Activated T-helper 1 cell treated with Interleukin-2 at 50 U/mL for 16 hours (primary cell): ENCODE measurements around the gene MTUS2.

ENCODE experiments used
- DNase-seq: peaks from one replicate; pipeline ENCODE4 v3.0.0-alpha.2; 2020; ENCODE audit warnings: low read depth

MTUS2 gene

DNA sequence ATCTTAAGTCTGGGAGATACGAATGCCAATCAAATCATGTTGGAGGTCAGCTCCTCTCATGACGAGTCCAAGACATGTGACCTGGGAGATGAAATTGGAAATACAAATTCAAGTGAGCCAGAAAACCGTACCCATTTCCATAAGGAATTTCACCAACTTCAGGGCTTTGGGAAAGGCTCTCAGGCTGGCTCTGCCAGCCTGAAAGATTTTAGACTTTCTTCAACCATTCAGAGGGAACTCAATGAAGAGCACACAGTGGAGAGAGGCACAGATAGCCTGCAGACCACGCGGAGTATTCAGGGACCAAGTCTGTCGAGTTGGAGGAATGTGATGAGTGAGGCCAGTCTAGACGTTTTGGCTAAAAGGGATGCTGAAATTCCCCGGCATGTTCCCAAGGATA lies 204.6 kb downstream of the MTUS2 start:
- no peak for DNase-seq

DNA sequence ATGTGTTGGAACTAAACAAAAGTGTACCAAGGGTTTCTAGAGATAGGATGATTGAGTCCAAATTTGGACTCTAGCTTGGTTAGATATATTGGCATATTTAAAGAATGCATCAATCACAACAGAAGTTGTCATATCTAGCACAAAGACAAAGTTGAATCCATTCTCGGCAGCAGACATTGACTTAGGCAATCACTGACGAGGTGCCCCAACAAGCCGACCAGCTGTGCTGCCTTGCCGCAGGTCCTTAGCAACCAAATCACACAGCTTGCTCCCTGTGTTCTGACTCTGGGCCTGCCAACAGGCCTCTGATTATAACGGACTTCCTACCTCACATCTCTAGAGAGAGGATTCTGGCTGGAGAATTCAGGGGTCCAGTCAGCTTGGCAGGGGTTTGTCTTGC lies 208.7 kb downstream of the MTUS2 start:
- DNase-seq, result no peak

- DNase-seq, result no peak
Observed at GRCh38 chr13:29038700-29039099, 218.6 kb downstream of the MTUS2 start.

DNA sequence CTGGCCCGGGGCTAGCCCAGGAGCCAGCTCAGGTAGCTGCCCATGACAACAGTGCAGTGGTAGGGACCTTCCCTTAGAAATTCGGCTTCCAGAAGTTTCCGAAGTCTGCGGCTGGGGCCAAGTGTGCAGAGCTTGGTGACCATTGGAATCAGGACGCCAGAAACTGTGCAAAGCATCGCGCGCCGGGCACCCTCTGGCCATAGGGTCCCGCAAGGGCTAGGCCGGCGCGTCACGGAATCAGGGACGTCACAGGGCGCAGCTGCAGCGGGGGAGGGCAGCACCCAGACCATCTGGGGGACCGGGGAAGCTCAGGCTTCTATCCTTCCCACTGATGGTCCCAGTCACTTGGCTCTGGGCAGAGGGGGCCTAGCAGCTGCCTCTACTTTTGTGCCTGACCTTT lies 219.1 kb downstream of the MTUS2 start:
- DNase-seq, result no peak

- no peak for DNase-seq
Observed at GRCh38 chr13:29046588-29046987, 226.4 kb downstream of the MTUS2 start.

- no peak for DNase-seq
Observed at GRCh38 chr13:29049524-29049923, 229.4 kb downstream of the MTUS2 start.

GRCh38 chr13:29050719-29051118 lies 230.6 kb downstream of the MTUS2 start:
- DNase-seq, result no peak

DNA sequence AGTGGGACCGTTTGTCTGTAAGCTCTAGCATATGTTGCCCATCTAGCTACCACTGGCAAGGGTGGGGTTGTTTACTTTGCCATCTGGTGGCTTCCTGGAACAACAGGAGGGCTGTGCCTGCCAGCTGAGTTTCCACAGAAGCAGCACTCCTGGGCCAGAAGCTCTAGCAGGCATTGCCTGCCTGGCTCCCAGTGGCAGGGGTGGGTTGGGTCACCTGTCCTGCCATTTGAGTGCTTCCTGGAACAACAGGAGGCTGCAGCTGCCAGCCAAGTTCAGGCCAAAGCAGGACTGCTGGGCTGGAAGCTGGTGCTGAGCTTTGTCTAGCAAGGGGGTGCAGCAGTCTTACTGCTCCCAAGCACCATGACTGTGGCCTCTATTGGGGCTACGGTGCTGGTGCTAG lies 239.7 kb downstream of the MTUS2 start:
- no peak for DNase-seq

- no peak for DNase-seq
Observed at GRCh38 chr13:29065142-29065541, 245.0 kb downstream of the MTUS2 start.

DNA sequence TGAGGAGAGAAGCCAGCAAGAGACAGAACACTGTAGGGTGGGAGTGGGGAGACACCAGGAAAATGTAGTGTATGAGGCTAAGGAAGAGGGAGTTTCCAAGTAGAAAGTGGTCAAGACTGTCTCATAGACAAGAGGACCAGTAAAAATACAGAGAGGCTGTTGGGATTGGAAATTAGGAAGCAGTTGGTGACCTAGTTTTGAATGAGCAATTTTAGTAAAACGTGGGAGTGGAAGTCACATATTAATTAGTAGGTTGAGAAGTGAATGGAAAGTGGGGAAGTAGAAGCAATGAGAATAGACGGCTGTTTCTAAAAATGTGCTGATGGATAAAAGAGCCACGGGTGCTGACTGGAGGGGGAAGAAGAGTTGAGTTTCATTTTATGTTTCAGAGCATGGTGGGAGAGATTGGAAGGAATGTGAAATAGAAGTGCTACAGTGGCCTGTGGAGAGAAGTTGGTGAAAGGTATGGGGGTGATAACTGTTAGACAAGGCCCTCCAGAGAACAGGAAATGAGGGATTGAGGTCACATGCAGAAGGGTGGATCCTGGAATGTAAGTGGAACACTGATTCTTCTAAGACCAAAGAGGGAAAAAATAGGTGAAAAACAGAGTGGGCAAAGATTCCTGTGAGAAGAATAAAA lies 247.3 kb downstream of the MTUS2 start:
- DNase-seq, result no peak

DNA sequence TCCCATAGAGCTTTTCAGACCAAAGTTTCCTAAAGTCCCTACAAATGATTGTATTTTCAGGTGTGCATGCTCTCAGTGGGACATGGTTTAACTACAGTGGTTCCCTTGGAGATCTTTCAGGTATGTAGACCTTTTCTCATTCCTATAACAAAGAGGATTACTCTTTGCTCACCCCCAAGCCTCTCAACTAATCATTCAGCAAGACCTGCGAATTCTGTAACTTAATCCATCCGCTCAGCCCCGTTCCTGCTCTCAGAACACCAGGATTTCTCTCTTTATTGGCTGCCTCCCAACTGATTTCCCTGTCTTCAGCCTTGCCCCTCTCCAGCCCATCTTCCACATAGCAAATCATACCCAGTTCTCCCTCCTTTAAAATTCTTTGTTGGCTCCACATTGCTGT lies 253.6 kb downstream of the MTUS2 start:
- DNase-seq, result no peak

- no peak for DNase-seq
Observed at GRCh38 chr13:29077051-29077813, 257.1 kb downstream of the MTUS2 start.

GRCh38 chr13:29081036-29081435 lies 260.9 kb downstream of the MTUS2 start:
- no peak for DNase-seq

GRCh38 chr13:29081697-29082440 lies 261.7 kb downstream of the MTUS2 start:
- no peak for DNase-seq

GRCh38 chr13:29099781-29100406 lies 279.8 kb downstream of the MTUS2 start:
- DNase-seq, result no peak

GRCh38 chr13:29100758-29101157 lies 280.6 kb downstream of the MTUS2 start:
- no peak for DNase-seq

- DNase-seq, result no peak
Observed at GRCh38 chr13:29101409-29101808, 281.3 kb downstream of the MTUS2 start.

DNA sequence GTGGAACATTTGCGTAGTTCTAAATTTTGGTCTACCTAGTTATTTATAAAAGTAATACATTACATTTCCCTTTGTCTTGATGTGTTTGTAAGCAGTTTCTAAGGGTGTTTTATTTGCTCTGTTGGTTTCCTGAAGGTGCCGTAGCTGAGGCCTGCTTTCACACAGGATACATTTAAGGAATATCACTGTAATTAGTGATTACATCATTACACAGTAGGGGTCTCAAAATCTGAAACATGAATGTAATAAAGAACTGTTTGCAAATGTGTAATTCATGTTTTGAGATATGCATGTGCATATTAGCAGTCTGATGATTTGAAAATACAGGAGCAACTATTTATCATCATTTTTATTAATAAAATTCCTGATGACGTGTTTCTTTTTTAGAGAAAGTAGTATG lies 281.8 kb downstream of the MTUS2 start:
- DNase-seq, result no peak

- no peak for DNase-seq
Observed at GRCh38 chr13:29103065-29103800, 283.1 kb downstream of the MTUS2 start.

DNA sequence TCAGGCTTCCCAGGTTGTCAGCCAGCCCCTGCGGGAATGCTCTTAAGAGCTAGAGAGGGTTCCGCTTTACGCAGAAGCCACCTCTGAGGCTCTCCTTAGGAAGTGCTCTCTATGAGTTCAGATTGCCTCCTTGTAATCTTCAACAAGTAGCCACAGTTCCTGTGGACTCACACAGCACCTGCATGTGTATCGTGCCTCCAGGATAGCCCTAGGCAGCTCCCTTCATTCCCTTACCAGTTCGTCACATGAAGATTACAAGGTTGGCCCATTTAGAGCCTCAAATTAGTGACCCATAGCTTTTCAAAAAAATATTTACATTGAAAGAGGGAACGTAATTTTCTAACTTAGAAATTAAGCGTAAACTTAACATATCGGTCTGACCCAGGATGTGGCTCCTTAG lies 284.3 kb downstream of the MTUS2 start:
- no peak for DNase-seq

- no peak for DNase-seq
Observed at GRCh38 chr13:29105779-29106178, 285.6 kb downstream of the MTUS2 start.

- DNase-seq, result no peak
Observed at GRCh38 chr13:29106651-29107050, 286.5 kb downstream of the MTUS2 start.
